Hepatocyte (in vitro differentiated cells): ENCODE results near the gene TGM3. TPM values are rescaled to one million over a fixed set of nuclear protein-coding genes. Genes with fewer than 3 reads are reported as not detected.

Experiments
- DNase-seq: peaks from one replicate; pipeline ENCODE4 v3.0.0-alpha.2; 2016; ENCODE audit warnings: low spot score
- H2AFZ ChIP-seq: fragments of 200-600 bp; sonication (generic); 2 replicates; pipeline ENCODE4 v1.6.0; 2016; ENCODE audit warnings: antibody characterized with exemption, mild to moderate bottlenecking
- H3K27ac ChIP-seq: fragments of 200-600 bp; sonication (generic); 2 replicates; pipeline ENCODE4 v1.5.1; 2016; ENCODE audit warnings: mild to moderate bottlenecking
- H3K27me3 ChIP-seq: fragments of 200-600 bp; sonication (generic); 2 replicates; pipeline ENCODE4 v1.6.1; 2016
- H3K36me3 ChIP-seq: fragments of 200-600 bp; sonication (generic); replicated peaks from 2 replicates; pipeline ENCODE4 v1.5.1; 2016; ENCODE audit warnings: low read depth; ENCODE audit not compliant: insufficient read depth
- H3K4me1 ChIP-seq: fragments of 200-600 bp; sonication (generic); 2 replicates; pipeline ENCODE4 v1.5.1; 2016; ENCODE audit warnings: mild to moderate bottlenecking, moderate library complexity; ENCODE audit not compliant: insufficient read depth
- H3K4me2 ChIP-seq: fragments of 200-600 bp; sonication (generic); 2 replicates; pipeline ENCODE4 v1.6.0; 2016
- H3K4me3 ChIP-seq: fragments of 200-600 bp; sonication (generic); 2 replicates; pipeline ENCODE4 v1.5.1; 2016; ENCODE audit warnings: mild to moderate bottlenecking
- H3K79me2 ChIP-seq: fragments of 200-600 bp; sonication (generic); 2 replicates; pipeline ENCODE4 v1.6.0; 2017; ENCODE audit warnings: mild to moderate bottlenecking
- H3K9me2 ChIP-seq: fragments of 200-600 bp; sonication (generic); replicated peaks from 2 replicates; pipeline ENCODE4 v1.6.0; 2017; ENCODE audit warnings: mild to moderate bottlenecking; ENCODE audit not compliant: insufficient read depth
- H3K9me3 ChIP-seq: fragments of 200-600 bp; sonication (generic); 2 replicates; pipeline ENCODE4 v1.5.1; 2016; ENCODE audit warnings: low read depth, mild to moderate bottlenecking
- H4K20me1 ChIP-seq: fragments of 200-600 bp; sonication (generic); 2 replicates; pipeline ENCODE4 v1.6.0; 2016; ENCODE audit warnings: mild to moderate bottlenecking; ENCODE audit not compliant: insufficient read depth, poor library complexity, severe bottlenecking
- CTCF ChIP-seq: fragments of 200-600 bp; sonication (generic); IDR thresholded peaks from 2 replicates; pipeline ENCODE4 v1.5.1; 2016; ENCODE audit warnings: antibody characterized with exemption, mild to moderate bottlenecking; ENCODE audit not compliant: poor library complexity
- EZH2 ChIP-seq: fragments of 200-600 bp; sonication (generic); IDR thresholded peaks from 2 replicates; pipeline ENCODE4 v1.6.1; 2016; ENCODE audit warnings: antibody characterized with exemption, mild to moderate bottlenecking, borderline replicate concordance
- EZH2phosphoT487 ChIP-seq: fragments of 200-600 bp; sonication (generic); IDR thresholded peaks from one replicate; pipeline ENCODE4 v1.6.1; 2018; ENCODE audit warnings: antibody characterized with exemption, mild to moderate bottlenecking, low read depth, moderate library complexity; ENCODE audit not compliant: unreplicated experiment, severe bottlenecking
- WGBS: methylation state at CpG from one replicate; pipeline ENCODE4 v1.1.6; 2016; ENCODE audit warnings: low lambda C conversion rate; ENCODE audit errors: missing lambda C conversion rate; 5-methylcytosine and 5-hydroxymethylcytosine counted together
- polyA plus RNA-seq: library from polyadenylated mRNA; unstranded; fragments of >200 nt; fragmentation: Nextera tagmentation; extraction: Ambion mirVana; gene quantifications from 2 replicates; pipeline ENCODE4 v1.2.1, GENCODE V29; 2016
- total RNA-seq: library from RNA; depleted of rRNA; stranded (reverse); fragments of >200 nt; gene quantifications from 2 replicates; pipeline ENCODE4 v1.2.3, GENCODE V29; 2014

TGM3 gene
- total and polyA plus RNA-seq, 2 experiments from 2014 or later, result 0.15 to 0.23 TPM

- Histone ChIP-seq H3K27ac (no peak overlapping the region), H3K27me3 (no peaks in the 10 kb centered on the region), H3K4me3 (no peak overlapping the region), H3K79me2 (no peaks in the 10 kb centered on the region), H4K20me1 (no peaks in the 10 kb centered on the region), H3K4me2 (no peak overlapping the region), H3K9me3 (no peaks in the 10 kb centered on the region), H3K9me2 (no peaks in the 10 kb centered on the region), H3K4me1 (peaks cover 4% of the 10 kb centered on the region), H2AFZ (no peak overlapping the region), H3K36me3 (no peaks in the 10 kb centered on the region)
- 87% methylated on average over 7 of the region's 7 CpGs for WGBS
- DNase-seq, result no peak
- no peak for TF ChIP-seq CTCF
- TF ChIP-seq EZH2phosphoT487, result no peak
- TF ChIP-seq EZH2, result no peak
Observed at GRCh38 chr20:2295286-2295685, 515 bp upstream of the TGM3 start.

GRCh38 chr20:2296524-2297356 lies 939 bp downstream of the TGM3 start:
- TF ChIP-seq EZH2phosphoT487 (no peak), EZH2 (no peak), CTCF (no peak)
- no peaks in the 10 kb centered on the region for H3K27me3 ChIP-seq
- no peak overlapping the region for H3K27ac ChIP-seq
- H3K4me3 ChIP-seq, result no peak overlapping the region
- H3K36me3 ChIP-seq, result no peaks in the 10 kb centered on the region
- H2AFZ ChIP-seq, result no peak overlapping the region
- no peaks in the 10 kb centered on the region for H4K20me1 ChIP-seq
- H3K4me2 ChIP-seq, result no peak overlapping the region
- peaks cover 9% of the 10 kb centered on the region for H3K4me1 ChIP-seq
- no peaks in the 10 kb centered on the region for H3K79me2 ChIP-seq
- WGBS, result 55% methylated on average over 5 of the region's 5 CpGs
- no peaks in the 10 kb centered on the region for H3K9me2 ChIP-seq
- H3K9me3 ChIP-seq, result no peaks in the 10 kb centered on the region
- no peak for DNase-seq

GRCh38 chr20:2297357-2297728 lies 1.5 kb downstream of the TGM3 start:
- 44% methylated on average over 7 of the region's 7 CpGs for WGBS
- TF ChIP-seq EZH2 (no peak), EZH2phosphoT487 (no peak), CTCF (no peak)
- H3K27ac ChIP-seq, result no peak overlapping the region

More at GRCh38 chr20:2297357-2297728, 1.5 kb downstream of the TGM3 start:
- Histone ChIP-seq H3K4me2 (no peak overlapping the region), H3K9me2 (no peaks in the 10 kb centered on the region), H3K79me2 (no peaks in the 10 kb centered on the region), H4K20me1 (no peaks in the 10 kb centered on the region), H2AFZ (no peak overlapping the region), H3K9me3 (no peaks in the 10 kb centered on the region), H3K27me3 (no peaks in the 10 kb centered on the region), H3K4me1 (peaks cover 9% of the 10 kb centered on the region), H3K36me3 (no peaks in the 10 kb centered on the region), H3K4me3 (no peak overlapping the region)
- no peak for DNase-seq
